LNCaP clone FGC (cell line): ENCODE results near the gene TBC1D16.

Experiments
- DNase-seq: peaks from one replicate; pipeline ENCODE4 v3.0.0-alpha.2; 2011; ENCODE audit warnings: low read depth
- H3K4me3 ChIP-seq: 2 replicates; pipeline ENCODE4 v1.5.1; 2011; ENCODE audit warnings: mild to moderate bottlenecking, low read depth, low read length, control low read depth
- CTCF ChIP-seq: IDR thresholded peaks from 2 replicates; pipeline ENCODE4 v1.5.1; 2012; ENCODE audit warnings: mild to moderate bottlenecking; ENCODE audit not compliant: control insufficient read depth, insufficient read depth; ENCODE audit errors: extremely low read depth

Gene TBC1D16

DNA sequence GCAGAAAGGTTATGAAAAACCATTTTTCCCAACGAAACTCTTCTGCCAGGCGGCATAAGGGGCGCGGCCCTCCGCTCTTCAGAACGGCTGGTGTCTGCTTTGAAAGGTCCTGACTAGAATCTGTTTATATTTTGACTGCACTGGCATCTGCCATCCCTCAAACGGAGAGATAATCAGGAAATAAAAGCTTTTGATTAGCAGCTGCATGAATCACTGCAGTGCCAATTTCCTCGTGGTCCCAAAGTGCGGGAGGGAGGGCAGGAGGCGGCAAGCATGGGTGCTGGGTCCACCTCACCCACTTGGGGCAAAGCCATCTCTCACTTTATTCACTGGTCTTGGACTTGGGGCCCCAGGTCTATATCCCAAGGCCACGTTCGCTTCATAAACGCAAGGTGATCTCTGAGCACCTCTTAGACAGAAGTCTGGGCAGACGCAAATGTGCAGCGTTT lies 49.7 kb downstream of the TBC1D16 start:
- TF ChIP-seq CTCF: no peak
- no peak for DNase-seq
- no peak overlapping the region for H3K4me3 ChIP-seq

- no peak for DNase-seq
- no peak for TF ChIP-seq CTCF
- no peak overlapping the region for H3K4me3 ChIP-seq
These were observed 50.2 kb downstream of the TBC1D16 start for GRCh38 chr17:79985361-79985942.

DNA sequence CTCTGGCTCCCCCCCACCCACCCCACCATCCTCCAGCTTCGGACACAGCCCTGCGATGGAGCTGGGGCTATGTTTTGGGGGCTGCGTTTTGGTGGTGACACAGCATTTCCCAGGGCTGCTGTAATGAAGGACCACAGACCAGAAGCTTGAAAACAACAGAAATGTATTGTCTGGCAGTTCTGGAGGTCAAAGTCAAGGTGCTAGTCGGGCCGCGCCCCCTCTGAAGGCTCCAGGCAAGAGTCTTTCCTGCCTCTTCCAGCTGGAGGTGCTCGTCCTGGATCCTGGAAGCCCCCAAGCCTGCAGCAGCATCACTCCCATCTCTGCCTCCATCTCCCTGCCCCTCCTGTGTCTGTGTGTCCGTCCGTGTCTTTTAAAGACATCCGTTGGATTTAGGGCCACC lies 50.8 kb downstream of the TBC1D16 start:
- no peak overlapping the region for H3K4me3 ChIP-seq
- TF ChIP-seq CTCF: no peak
- no peak for DNase-seq

GRCh38 chr17:79984045-79984840 lies 51.4 kb downstream of the TBC1D16 start:
- TF ChIP-seq CTCF: no peak
- DNase-seq: no peak
- H3K4me3 ChIP-seq: no peak overlapping the region

DNA sequence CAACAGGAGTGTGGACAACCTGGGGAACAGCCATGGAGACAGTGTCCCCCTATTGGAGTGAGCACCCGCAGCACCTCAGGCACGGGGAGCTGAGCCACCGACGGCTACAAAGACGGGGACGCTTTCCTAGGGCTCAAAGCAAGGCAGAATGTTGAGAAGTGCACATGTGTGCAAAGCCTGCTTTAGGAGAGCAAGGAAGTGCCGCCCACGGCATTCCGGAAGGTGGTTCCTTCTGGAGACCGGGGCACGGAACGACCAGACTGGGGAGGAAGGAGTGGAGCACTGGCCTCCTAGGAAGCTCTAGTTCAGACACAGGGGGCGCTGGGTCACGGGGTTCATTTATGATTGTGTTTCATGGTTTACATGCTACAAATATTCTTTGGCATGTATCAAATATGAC lies 52.2 kb downstream of the TBC1D16 start:
- H3K4me3 ChIP-seq: no peak overlapping the region
- TF ChIP-seq CTCF: no peak
- no peak for DNase-seq

GRCh38 chr17:79982986-79983385 lies 52.7 kb downstream of the TBC1D16 start:
- no peak for DNase-seq
- TF ChIP-seq CTCF: no peak

DNA sequence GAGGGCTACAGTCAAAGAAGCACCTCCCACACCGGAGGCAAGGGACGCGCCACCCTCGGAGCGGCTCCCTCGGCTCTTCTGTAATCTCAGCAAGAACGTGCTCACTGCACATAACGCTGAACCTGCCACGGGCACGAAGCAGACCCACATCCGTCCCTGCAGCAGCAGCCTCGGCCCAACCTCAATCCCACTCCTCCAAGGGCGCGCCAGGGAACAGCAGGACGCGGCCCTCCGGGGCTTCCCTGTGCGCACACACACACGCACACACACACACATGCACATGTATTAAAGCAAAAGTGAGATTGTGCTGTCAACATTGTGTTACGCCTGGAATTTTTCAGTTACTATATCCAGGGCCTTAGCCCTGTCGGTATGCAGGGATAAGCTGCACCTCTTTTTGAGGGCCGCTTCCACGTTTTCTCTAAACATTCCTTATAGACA lies 54.0 kb downstream of the TBC1D16 start:
- no peak for TF ChIP-seq CTCF
- DNase-seq: no peak
- H3K4me3 ChIP-seq: no peak overlapping the region

More at GRCh38 chr17:79982986-79983385, 52.7 kb downstream of the TBC1D16 start:
- no peak overlapping the region for H3K4me3 ChIP-seq
